Astrocyte of the cerebellum (primary cell): ENCODE data around the gene MEMO1.
"Not testable (repeated sequence)": the region's sequence is repeated elsewhere in the genome, so short reads cannot be mapped to it uniquely, and the experiment has no call there.

ENCODE experiments used
- DNase-seq: peaks from one replicate; pipeline ENCODE4 v3.0.0-alpha.2; 2011; ENCODE audit warnings: low read depth
- H3K4me3 ChIP-seq: 2 replicates; pipeline ENCODE4 v1.5.1; 2011; ENCODE audit warnings: mild to moderate bottlenecking, low read depth, low read length, moderate library complexity
- in situ Hi-C: cut with HindIII; loops from 2 replicates; pipeline ENCODE4 v1.10.0; 2017; ENCODE audit warnings: low sequenced_read_pairs
- TF ChIP-seq, protein P1 (sequence below): IDR thresholded peaks from 2 replicates; pipeline ENCODE4 v1.5.1; 2012; ENCODE audit warnings: low read length, low read depth, moderate library complexity, mild to moderate bottlenecking; ENCODE audit errors: missing control alignments

MEMO1 gene

DNA sequence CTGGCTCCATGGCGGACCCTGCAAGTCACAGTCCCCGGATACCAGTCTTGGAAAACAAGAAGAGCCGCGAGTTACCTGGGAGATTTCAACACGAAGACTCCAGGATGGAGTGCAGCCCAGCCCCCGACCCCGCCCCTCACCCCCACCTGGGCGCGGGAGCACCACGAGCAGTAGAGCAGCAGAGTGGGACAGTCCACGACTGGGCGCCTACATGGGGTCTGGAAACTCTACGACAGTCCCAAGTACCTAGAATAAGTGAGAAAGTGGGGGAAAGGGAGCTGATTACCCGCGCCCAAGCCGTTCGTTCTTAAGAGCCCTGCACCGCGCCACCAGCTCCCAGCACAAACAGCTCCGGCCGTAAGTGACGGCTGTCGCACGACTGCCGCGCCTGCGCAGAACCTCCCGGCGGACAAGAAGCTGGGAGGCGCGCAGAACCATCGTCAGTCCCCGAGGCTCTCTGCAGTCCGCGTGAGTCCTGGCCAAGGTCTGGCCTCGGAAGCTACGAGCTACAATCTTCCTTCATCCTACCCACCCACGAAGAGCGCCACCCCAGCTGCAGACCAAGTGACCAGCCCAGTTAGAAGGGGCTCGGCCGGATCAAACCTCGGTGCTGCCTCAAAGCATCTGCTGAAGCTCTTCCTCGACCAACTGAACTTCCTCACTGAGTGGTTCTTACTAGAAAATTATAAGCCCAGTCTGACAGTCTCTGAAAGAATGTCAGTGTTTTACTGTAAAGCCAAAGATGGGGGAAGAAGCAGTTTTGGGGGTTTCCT, 28.8 kb upstream of the MEMO1 start, which contains the start of gene DPY30:
Gene DPY30, minus strand, starts transcription at position 359 of the 773 bp plus-strand sequence. Its CDS starts 349 bp downstream, at position 10.
- peak within 1 kb of the TSS; percentile 80 for H3K4me3 ChIP-seq
- peak; percentile 79 for DNase-seq
- in situ Hi-C loops = no loop called here
- TF ChIP-seq, protein P1, sequence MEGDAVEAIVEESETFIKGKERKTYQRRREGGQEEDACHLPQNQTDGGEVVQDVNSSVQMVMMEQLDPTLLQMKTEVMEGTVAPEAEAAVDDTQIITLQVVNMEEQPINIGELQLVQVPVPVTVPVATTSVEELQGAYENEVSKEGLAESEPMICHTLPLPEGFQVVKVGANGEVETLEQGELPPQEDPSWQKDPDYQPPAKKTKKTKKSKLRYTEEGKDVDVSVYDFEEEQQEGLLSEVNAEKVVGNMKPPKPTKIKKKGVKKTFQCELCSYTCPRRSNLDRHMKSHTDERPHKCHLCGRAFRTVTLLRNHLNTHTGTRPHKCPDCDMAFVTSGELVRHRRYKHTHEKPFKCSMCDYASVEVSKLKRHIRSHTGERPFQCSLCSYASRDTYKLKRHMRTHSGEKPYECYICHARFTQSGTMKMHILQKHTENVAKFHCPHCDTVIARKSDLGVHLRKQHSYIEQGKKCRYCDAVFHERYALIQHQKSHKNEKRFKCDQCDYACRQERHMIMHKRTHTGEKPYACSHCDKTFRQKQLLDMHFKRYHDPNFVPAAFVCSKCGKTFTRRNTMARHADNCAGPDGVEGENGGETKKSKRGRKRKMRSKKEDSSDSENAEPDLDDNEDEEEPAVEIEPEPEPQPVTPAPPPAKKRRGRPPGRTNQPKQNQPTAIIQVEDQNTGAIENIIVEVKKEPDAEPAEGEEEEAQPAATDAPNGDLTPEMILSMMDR = peak; percentile 5

DNA sequence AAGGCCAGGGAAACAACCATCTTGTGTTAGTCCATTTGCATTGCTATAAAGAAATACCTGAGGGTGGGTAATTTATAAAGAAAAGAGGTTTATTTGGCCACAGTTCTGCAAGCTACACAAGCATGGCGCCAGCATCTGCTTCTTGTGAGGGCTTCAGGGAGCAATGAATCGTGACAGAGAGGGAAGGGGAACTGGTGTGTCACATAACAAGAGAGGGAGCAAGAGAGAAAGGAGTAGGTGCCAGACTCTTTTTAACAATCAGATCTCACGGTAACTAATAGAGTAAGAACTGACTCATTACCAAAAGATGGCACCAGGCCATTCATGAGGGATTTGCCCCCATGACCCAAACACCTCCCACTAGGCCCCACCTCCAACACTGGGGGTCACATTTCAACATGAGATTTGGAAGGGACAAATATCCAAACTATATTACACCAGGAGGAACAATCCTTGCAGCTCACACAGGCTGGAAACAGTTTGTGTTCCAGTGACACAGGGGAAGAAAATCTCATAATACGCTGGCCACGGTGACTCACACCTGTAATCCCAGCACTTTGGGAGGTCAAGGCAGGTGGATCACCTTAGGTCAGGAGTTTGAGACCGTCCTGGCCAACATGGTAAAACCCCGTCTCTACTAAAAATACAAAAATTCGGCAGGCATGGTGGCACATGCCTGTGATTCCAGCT, 23.5 kb upstream of the MEMO1 start:
- in situ Hi-C loops, H3K4me3 ChIP-seq, DNase-seq: not testable (repeated sequence)

DNA sequence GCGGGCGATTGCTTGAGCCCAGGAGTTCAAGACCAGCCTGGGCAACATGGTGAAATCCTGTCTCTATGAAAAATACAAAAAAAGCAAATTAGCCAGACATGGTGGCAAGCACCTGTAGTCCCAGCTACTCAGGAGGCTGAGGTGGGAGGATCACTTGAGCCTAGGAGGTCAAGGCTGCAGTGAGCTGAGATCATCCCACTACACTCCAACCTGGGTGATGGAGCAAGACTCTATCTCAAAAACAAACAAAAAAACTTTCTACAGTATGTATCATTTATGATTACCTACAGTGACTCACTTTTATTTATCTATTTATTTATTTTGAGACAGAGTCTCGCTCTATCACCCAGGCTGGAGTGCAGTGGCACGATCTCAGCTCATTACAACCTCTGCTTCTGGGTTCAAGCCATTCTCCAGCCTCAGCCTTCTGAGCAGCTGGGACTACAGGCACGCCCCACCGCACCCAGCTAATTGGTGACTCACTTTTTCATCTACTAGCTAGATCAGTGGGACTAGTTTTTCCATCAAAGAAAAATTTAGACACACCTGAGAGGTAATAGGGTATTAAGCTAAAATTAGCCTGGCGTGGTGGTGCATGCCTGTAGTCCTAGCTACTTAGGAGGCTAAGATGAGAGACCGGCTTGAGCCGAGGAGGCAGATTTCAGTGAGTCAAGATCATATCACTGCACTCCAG, 8.1 kb upstream of the MEMO1 start:
- H3K4me3 ChIP-seq, in situ Hi-C loops, DNase-seq: not testable (repeated sequence)

DNA sequence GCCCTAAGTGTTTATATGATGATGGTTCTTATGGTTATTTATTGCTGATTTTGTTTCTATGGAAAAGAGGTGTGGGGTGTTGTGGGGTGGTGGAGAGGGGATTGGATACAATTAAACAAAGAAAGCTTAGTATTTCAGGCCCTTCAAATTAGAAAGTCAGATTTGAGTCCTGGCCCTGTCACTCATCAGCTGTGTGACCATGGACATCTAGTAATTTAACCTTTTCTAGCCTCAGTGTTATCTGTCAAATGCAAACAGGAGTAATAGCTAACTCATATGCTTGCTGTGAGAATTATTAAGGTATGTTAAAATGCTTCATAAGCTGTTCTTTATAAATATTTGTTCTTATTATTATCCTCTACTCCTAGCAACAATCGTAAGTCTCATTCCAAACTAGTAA, 2.1 kb upstream of the MEMO1 start:
- in situ Hi-C loops = no loop called here
- TF ChIP-seq, protein P1 = no peak
- H3K4me3 ChIP-seq = no peak overlapping the region
- DNase-seq = no peak

DNA sequence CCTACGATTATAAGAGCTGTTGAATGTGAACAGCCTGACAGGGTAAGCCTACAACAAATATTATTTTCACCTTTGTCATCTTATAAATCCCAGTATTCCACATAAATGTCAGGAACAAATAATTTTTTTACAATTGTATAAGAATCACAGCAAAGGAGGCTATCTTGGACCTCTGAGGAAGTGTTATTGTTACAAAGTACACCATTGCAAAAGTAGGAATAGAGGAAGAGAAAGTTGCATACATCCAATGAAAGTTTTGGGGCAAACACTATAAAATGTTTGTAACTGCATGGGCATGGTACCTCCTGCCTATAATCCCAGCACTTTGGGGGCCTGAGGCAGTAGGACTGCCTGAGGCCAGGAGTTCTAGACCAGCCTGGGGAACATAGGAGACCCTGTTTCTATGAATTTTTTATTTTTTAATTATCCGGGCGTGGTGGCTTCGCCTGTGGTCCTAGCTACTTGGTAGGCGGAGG, 715 bp upstream of the MEMO1 start:
- TF ChIP-seq, protein P1 = no peak
- no peak for DNase-seq
- H3K4me3 ChIP-seq = peak overlapping the region; percentile 56
- in situ Hi-C loops = no loop called here

DNA sequence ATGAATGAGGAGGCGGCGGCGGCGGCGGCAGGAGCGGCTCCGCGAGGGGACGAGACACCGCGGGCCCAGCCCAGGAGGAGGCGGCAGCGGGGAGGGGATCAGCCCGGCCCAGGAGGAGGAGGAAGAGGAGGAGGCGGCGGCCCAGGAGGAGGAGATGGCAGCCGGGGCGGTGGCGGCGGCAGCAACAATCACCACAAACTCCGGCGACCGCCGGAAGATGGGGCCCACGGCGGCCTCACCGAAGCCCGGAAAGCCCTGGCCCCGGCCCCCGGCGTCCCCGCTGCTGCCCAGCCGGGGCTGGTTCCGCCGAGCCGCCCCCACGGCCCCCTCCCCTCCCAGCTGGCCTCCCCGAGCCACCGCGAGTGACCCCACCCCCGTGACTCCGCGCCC, 533 bp downstream of the MEMO1 start:
- in situ Hi-C loops, DNase-seq: not testable (repeated sequence)
- H3K4me3 ChIP-seq = peak overlapping the region; percentile 89

DNA sequence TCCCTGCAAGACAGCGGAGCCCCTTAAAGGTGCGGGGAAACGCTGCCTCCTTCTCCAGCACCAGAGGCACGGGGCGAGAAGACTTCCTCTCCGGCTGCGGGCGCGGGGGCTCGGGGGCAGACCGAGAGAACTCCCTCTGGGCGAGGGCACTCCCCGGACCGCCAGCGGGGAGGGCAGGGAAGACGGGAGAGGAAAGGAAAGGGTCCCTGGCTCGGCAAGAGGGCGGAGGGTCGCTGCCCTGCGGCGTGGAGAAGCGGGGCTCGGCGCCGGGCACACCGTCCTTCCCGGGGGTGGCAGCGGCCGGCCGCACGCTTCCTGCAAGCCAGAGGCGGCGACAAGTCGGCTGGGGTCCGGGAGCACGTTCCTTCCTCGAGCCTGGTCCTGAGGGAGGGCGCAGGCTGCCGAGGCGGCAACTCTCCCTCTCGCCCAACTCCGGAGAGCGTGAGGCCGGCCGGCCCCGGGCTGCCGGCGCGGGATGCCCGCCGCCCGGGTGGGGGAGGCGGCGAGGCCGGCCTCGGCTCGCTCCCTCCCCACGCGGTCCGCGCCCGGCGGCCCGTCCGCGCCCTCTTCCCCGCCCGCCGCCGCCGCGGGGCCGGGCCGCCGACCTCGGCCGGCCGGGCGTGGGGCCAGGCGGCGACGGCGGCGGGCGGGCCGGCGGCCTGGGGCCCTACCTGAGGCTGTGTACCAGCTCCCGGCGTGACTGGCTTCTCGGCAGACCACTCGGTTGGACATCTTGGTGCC, 1.1 kb downstream of the MEMO1 start:
- TF ChIP-seq, protein P1 = no peak
- H3K4me3 ChIP-seq = peak overlapping the region; percentile 89
- in situ Hi-C loops = no loop called here
- DNase-seq = no peak
